GM19372 (cell line): ENCODE measurements around the gene COQ2.
"Not testable (repeated sequence)": the region's sequence is repeated elsewhere in the genome, so short reads cannot be mapped to it uniquely, and the experiment has no call there.

Experiments
- ATAC-seq: cut with Tn5 transposase; IDR thresholded peaks from one replicate; pipeline ENCODE4 v1.9.1; 2021; ENCODE audit warnings: mild to moderate bottlenecking, low read depth, moderate library complexity; ENCODE audit not compliant: unreplicated experiment

COQ2 gene, protein sequence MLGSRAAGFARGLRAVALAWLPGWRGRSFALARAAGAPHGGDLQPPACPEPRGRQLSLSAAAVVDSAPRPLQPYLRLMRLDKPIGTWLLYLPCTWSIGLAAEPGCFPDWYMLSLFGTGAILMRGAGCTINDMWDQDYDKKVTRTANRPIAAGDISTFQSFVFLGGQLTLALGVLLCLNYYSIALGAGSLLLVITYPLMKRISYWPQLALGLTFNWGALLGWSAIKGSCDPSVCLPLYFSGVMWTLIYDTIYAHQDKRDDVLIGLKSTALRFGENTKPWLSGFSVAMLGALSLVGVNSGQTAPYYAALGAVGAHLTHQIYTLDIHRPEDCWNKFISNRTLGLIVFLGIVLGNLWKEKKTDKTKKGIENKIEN

GRCh38 chr4:83284193-83285054 is at the start of gene COQ2:
Gene COQ2, minus strand, starts transcription at chr4:83284798. Its CDS starts 34 bp downstream, at chr4:83284764.
- peak; percentile 87 for ATAC-seq

DNA sequence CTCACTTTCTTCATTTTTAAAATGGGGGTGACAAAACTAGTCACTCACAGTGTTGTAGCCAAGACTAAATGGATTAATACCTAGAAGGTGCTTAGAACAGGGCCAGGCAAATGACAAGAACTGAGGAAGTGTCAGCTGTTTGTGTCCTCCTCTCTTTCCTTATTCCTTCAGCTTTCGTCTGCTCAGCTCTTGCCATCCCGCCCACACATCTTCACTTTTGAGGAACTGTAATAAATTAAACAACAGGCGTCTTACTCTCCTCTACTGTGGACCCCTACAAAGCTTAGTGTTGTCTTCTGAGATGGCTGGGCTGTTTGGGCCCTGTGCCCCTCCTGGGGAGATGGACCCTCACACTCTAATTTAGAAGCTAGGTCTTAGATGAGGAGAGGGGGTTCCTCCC is 47.4 kb upstream of the COQ2 start:
- ATAC-seq, result no peak

- no peak for ATAC-seq
Measured at GRCh38 chr4:83329521-83330110, 45.0 kb upstream of the COQ2 start.

DNA sequence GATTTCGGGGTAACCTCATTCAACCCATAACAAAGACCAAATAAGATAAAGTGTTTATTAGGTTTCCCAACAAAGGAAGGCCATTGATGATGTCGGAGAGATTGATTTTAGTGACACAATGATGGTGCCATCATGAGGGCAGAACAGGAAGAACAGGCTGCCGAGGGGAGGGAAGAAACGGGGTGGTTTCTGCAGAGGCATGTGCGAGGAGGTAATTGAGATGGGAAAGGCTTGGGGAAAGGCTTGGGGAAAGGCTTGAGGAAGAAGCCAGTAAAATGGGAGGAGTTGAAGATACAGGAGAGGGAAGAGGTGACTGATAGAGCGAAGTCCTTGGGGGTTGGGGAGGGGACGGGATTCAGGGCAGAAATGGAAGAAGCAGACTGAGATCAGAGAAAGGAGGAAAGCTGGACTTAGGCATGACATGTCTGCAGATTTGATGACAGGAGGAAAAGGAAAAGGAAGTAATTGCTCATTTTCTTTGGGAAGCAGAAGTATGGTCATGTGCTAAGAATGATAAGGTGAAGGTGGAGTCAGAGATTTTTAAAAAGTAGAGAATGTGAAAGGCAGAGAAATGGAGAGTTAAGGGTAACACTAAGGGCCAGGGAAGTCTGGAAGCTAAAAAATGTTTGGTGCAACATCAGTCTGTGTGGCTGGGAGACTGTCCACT is 44.1 kb upstream of the COQ2 start:
- no peak for ATAC-seq

GRCh38 chr4:83326546-83326945 is 41.9 kb upstream of the COQ2 start:
- ATAC-seq, result no peak

DNA sequence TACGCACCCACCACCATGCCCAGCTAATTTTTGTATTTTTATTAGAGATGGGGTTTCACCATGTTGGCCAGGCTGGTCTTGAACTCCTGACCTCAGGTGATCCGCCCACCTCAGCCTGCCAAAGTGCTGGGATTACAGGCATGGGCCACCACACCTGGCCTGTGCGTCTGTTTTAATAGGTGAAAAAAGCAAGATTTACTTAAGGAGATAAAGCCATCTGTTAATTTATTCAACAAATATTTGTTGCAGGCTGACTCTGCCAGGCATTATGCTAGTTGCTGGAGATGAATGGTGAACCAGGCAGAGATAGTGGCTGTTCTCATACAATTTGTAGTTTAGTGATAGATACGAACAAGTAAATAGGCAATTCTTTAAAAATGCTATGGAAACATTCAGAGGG is 40.7 kb upstream of the COQ2 start:
- ATAC-seq, result not testable (repeated sequence)

DNA sequence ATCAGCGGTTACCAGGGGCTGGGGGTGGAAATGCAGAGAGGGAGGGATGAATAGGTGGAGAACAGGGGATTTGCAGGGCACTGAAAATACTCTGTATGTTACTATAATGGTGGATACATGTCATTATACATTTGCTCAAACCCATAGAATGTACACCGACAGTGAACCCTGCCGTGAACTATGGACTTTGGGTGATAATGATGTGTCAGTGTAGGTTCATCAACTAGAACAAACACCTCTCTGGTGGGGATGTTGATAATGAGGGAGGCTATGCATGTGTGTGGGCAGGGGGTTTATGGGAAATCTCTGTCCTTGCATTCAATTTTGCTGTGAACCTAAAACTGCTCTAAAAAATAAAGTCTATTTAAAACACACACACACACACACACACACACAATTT is 38.5 kb upstream of the COQ2 start:
- ATAC-seq, result no peak

- ATAC-seq, result no peak
Measured at GRCh38 chr4:83320548-83320947, 36.0 kb upstream of the COQ2 start.

DNA sequence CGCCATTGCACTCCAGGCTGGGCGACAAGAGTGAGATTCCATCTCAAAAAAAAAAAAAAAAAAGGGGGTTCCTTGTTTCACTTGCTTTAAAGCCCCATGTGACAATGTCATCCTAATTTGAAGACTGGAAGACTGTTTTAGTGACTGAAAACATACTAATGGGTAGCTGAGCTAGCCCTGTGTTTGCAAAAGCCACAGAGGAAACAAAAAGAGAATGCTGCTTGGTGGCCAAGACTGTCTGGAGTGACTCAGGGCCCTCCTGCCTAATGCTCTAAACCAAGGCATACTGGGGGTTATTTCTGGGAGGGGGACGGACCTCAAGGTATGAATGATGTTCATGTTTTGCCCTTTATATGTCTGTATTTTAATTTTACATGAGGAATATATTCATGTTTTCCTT is 34.1 kb upstream of the COQ2 start:
- no peak for ATAC-seq

DNA sequence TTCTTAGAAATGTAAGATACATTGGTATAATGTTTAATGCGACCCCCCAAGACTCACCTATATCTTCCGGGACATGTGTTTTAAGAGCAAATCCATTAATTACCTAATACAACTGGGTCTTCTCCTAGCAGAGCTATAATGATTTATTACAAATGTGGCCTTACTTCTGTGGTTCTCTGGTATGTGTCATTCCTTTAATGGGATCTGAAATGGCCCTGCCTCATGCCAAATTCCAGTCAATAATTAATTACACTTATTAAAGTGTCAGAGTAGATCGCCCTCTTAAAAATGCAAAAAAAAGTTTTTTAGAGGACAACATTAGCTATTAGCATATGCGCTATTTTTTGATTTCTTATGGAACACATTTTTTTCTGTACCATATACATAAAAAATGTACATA is 33.1 kb upstream of the COQ2 start:
- ATAC-seq, result no peak

DNA sequence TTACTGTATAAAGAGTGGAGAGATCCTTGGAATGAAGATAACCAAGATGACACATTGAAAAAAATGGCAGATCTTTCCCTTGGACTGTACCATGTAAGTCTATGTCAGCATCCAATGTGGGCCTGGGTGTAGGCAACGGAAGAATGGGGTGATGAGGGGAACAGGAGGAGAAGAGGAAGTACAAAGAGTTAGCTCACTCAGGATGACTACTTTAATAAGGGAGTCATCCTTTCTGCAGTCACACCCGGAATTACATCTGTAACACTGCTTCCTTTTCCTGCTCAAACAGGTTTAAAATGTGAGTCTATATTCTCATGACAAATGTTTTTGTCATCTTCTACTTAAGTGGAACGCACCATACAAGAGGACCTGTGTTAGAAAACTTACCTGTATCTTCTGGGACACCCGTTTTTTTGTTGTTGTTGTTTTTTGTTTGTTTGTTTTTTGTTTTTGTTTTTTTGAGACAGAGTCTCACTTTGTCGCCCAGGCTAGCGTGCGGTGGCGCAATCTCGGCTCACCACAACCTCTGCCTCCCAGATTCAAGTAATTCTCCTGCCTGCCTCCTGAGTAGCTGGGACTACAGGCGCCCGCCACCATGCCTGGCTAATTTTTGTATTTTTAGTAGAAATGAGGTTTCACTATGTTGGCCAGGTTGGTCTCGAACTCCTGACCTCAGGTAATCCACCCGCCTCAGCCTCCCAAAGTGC is 32.0 kb upstream of the COQ2 start:
- ATAC-seq, result no peak

DNA sequence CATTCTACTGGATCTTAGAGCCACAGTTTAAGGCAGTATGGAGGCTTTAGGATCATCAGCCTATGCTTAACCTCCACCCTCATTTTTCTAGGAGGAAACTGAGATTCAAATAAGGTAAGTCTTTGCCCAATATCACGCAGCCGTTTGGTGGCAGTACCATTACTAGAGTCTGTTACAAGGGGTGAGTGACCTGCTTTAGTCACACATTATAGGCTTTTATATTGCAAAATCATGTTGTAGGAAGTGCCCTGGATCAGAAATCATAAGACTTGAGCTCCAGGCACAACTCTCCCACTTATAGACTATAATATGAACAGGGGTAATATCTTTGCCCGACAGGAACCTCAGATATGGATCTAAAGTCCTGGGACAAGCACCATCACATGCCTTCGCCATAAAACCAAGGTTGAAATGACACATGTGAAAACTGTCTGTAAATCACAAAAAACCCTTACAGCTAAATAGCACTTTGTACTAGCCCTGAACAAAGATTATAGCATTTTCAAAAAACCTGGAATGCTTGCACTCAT is 30.8 kb upstream of the COQ2 start:
- no peak for ATAC-seq

GRCh38 chr4:83308672-83309071 is 24.1 kb upstream of the COQ2 start:
- no peak for ATAC-seq

DNA sequence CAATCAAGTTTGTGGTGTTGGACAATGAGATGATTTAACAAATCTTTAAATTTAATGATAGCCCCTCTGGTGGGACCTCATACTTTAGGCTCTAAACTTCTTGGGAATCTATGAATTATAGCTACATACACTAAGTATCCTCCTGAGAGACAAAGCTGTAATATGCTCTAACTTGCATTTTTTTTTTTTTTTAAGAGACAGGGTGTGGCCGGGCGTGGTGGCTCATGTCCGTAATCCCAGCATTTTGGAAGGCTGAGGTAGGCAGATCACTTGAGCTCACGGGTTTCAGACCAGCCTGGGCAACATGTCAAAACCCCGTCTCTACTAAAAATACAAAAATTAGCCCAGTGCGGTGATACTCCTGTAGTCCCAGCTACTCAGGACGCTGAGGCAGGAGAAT is 23.3 kb upstream of the COQ2 start:
- no peak for ATAC-seq

- ATAC-seq, result no peak
Measured at GRCh38 chr4:83305187-83305586, 20.6 kb upstream of the COQ2 start.

DNA sequence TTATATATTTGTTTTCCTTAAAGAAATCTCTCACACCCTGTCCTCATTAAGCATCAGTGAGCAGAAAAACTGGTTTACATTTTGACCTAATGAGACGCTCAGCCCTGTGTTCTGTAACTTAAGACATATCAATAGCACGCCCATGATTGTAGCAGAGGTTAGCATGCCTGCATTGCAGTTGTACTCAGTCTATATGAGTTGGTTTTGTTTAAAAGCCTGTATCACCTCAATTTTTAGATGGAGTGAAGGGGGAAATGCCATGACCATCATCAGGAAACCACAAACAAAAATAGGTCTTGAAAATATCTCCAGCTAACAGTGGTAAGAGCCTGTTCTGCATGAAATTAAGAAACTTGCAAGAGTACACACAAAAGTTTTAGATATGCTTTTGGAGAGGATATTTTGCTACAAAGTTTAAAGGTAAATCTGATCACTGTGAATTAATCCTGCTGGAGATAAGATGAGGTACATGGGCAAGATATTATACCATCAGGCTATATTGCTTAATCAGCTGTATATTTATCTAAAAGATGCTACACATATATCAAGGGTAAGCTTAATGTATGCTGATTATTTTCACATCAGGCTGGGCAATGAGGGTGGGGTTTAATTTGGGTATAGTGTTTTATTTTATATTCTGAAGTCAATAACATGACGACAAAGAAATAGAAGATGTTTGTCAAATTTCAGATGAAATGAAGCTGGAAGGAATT is 13.1 kb upstream of the COQ2 start:
- ATAC-seq, result no peak

- ATAC-seq, result no peak
Measured at GRCh38 chr4:83293305-83294046, 8.9 kb upstream of the COQ2 start.

DNA sequence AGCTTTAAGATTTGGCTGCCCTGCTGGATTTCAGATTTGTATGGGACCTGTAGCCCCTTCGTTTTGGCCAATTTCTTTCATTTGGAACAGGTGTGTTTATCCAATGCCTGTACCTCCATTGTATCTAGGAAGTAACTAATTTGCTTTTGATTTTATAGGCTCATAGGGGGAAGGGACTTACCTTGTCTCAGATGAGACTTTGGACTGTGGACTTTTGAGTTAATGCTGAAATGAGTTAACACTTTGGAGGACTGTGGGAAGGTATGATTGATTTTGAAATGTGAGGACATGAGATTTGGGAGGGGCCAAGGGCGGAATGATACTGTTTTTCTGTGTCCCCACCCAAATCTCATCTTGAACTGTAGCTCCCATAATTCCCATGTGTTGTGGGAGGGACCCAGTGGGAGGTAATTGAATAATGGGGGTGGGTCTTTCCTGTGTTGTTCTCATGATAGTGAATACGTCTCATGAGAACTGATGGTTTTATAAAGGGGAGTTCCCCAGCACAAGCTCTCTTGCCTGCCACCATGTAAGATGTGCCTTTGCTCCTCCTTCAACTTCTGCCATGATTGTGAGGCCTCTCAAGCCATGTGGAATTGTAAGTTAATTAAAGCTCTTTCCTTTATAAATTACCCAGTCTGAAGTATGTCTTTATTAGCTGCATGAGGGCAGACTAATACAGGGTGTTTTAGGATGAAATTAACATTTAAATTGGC is 5.6 kb upstream of the COQ2 start:
- ATAC-seq, result not testable (repeated sequence)
